ENCODE results near the gene DMGDH.

GRCh38 chr5:79077680-79078365, 8.3 kb upstream of the DMGDH start:
- TF ChIP-seq POLR2A (IDR thresholded peaks at IDR 0.05; ENCODE audit: low read depth, low read length) (no peak), POLR2AphosphoS5 (IDR thresholded peaks at IDR 0.05; ENCODE audit: low read depth, low read length) (no peak), TAF1 (IDR thresholded peaks at IDR 0.05; ENCODE audit: borderline replicate concordance, low read depth, low read length) (no peak)

Measured in GM12892 (cell line).